HG02870 (cell line): Measurements from ENCODE around the gene CYSLTR1.
"Not testable (repeated sequence)": the region's sequence is repeated elsewhere in the genome, so short reads cannot be mapped to it uniquely, and the experiment has no call there.

ENCODE experiments used
- ATAC-seq: cut with Tn5 transposase; IDR thresholded peaks from one replicate; pipeline ENCODE4 v1.9.1; 2021; ENCODE audit warnings: mild to moderate bottlenecking, moderate library complexity; ENCODE audit not compliant: unreplicated experiment

The CYSLTR1 gene

GRCh38 chrX:78226047-78226446 lies 101.4 kb downstream of the CYSLTR1 start:
- not testable (repeated sequence) for ATAC-seq
